PFSK-1 (cell line): Measurements from ENCODE around the gene CASK.

Experiments
- FOXP2 ChIP-seq: optimal IDR thresholded peaks from 2 replicates; pipeline ENCODE3; 2011; ENCODE audit warnings: borderline replicate concordance, control low read depth, inconsistent platforms; ENCODE audit not compliant: insufficient read depth; ENCODE audit errors: extremely low read length, extremely low read depth
- POLR2AphosphoS5 ChIP-seq: IDR thresholded peaks from 2 replicates; pipeline ENCODE4 v1.6.1; 2012; ENCODE audit warnings: low read depth, mild to moderate bottlenecking, control low read depth, low read length, moderate library complexity
- REST ChIP-seq, 2 experiments: IDR thresholded peaks; 2 replicates each; pipeline versions ENCODE4 v1.6.1 to v1.8.0; 2011 to 2012; ENCODE audit warnings: low read depth in 2 of 2, low read length in 2 of 2, control low read depth in 1 of 2, inconsistent platforms in 1 of 2, mild to moderate bottlenecking in 1 of 2, moderate library complexity in 1 of 2; ENCODE audit not compliant: insufficient read depth in 1 of 2
- SIN3A ChIP-seq: IDR thresholded peaks from 2 replicates; pipeline ENCODE4 v1.6.1; 2012; ENCODE audit warnings: mild to moderate bottlenecking, low read length, moderate library complexity, borderline replicate concordance; ENCODE audit not compliant: insufficient read depth
- TAF1 ChIP-seq: IDR thresholded peaks from 2 replicates; pipeline ENCODE4 v1.6.1; 2012; ENCODE audit warnings: low read length, control low read depth, borderline replicate concordance; ENCODE audit not compliant: insufficient read depth

Gene CASK

GRCh38 chrX:41761702-41762101 lies 161.7 kb downstream of the CASK start:
- TF ChIP-seq REST (IDR thresholded peaks at IDR 0.05; ENCODE audit: insufficient read depth in 1 of 2, low read depth in 2 of 2, low read length in 2 of 2) (no peak), POLR2AphosphoS5 (no peak)

GRCh38 chrX:41761169-41761568 lies 162.2 kb downstream of the CASK start:
- TF ChIP-seq REST (IDR thresholded peaks at IDR 0.05; ENCODE audit: insufficient read depth in 1 of 2, low read depth in 2 of 2, low read length in 2 of 2): no peak
- TF ChIP-seq FOXP2: no peak
- no peak for TF ChIP-seq TAF1
- no peak for TF ChIP-seq POLR2AphosphoS5
- TF ChIP-seq SIN3A: no peak

- TF ChIP-seq FOXP2: no peak
- TF ChIP-seq SIN3A: no peak
- TF ChIP-seq TAF1: no peak
- no peak for TF ChIP-seq POLR2AphosphoS5
- no peak for TF ChIP-seq REST (IDR thresholded peaks at IDR 0.05; ENCODE audit: insufficient read depth in 1 of 2, low read depth in 2 of 2, low read length in 2 of 2)
Observed at GRCh38 chrX:41759817-41760216, 163.5 kb downstream of the CASK start.

- TF ChIP-seq FOXP2: no peak
- no peak for TF ChIP-seq REST (IDR thresholded peaks at IDR 0.05; ENCODE audit: insufficient read depth in 1 of 2, low read depth in 2 of 2, low read length in 2 of 2)
Observed at GRCh38 chrX:41758401-41758800, 165.0 kb downstream of the CASK start.

- no peak for TF ChIP-seq SIN3A
- no peak for TF ChIP-seq TAF1
- TF ChIP-seq POLR2AphosphoS5: no peak
- no peak for TF ChIP-seq REST (IDR thresholded peaks at IDR 0.05; ENCODE audit: insufficient read depth in 1 of 2, low read depth in 2 of 2, low read length in 2 of 2)
- TF ChIP-seq FOXP2: no peak
Observed at GRCh38 chrX:41750716-41751115, 172.6 kb downstream of the CASK start.
